Choroid plexus epithelial cell (primary cell): Measurements from ENCODE around the gene SLK.

Experiments used
- DNase-seq: peaks from one replicate; pipeline ENCODE4 v3.0.0-alpha.2; 2010; ENCODE audit warnings: low read depth
- H3K4me3 ChIP-seq: 2 replicates; pipeline ENCODE4 v1.5.1; 2011; ENCODE audit warnings: low read depth, mild to moderate bottlenecking, control low read depth, low read length, moderate library complexity
- CTCF ChIP-seq: conservative IDR thresholded peaks from 2 replicates; pipeline ENCODE4 v1.5.1; 2011; ENCODE audit warnings: low read depth, mild to moderate bottlenecking, control low read depth, inconsistent platforms, low read length, moderate library complexity

The SLK gene

GRCh38 chr10:104038958-104039752 lies 72.2 kb downstream of the SLK start:
- DNase-seq, result no peak
- H3K4me3 ChIP-seq, result no peak overlapping the region
- TF ChIP-seq CTCF, result no peak

- no peak for TF ChIP-seq CTCF
- no peak overlapping the region for H3K4me3 ChIP-seq
- DNase-seq, result no peak
These were observed 73.4 kb downstream of the SLK start for GRCh38 chr10:104040382-104040781.

- DNase-seq, result no peak
- TF ChIP-seq CTCF, result no peak
- H3K4me3 ChIP-seq, result no peak overlapping the region
These were observed 74.2 kb downstream of the SLK start for GRCh38 chr10:104040862-104041789.

- no peak for TF ChIP-seq CTCF
- no peak overlapping the region for H3K4me3 ChIP-seq
- DNase-seq, result no peak
These were observed 75.1 kb downstream of the SLK start for GRCh38 chr10:104041891-104042535.

- no peak overlapping the region for H3K4me3 ChIP-seq
- DNase-seq, result peak; percentile 25
- no peak for TF ChIP-seq CTCF
These were observed 76.4 kb downstream of the SLK start for GRCh38 chr10:104043185-104043830.

GRCh38 chr10:104043854-104044253 lies 76.9 kb downstream of the SLK start:
- TF ChIP-seq CTCF, result no peak
- no peak overlapping the region for H3K4me3 ChIP-seq
- DNase-seq, result no peak
